GM23248 (cell line): ENCODE measurements around the gene KIF18A. TPM values are rescaled to one million over a fixed set of nuclear protein-coding genes. Genes with fewer than 3 reads are reported as not detected.
"Not testable (repeated sequence)": the region's sequence is repeated elsewhere in the genome, so short reads cannot be mapped to it uniquely, and the experiment has no call there.

ENCODE experiments used
- DNase-seq: peaks from one replicate; pipeline ENCODE4 v3.0.0-alpha.2; 2015
- H2AFZ ChIP-seq: fragments of 200-600 bp; sonication (generic); 2 replicates; pipeline ENCODE4 v1.6.1; 2016; ENCODE audit warnings: antibody characterized with exemption
- H3F3A ChIP-seq: fragments of 200-600 bp; sonication (generic); 2 replicates; pipeline ENCODE4 v1.6.1; 2016; ENCODE audit warnings: mild to moderate bottlenecking, antibody characterized with exemption, mixed run types; ENCODE audit not compliant: insufficient read depth
- H3K27ac ChIP-seq: fragments of 200-600 bp; sonication (generic); 2 replicates; pipeline ENCODE4 v1.5.1; 2016; ENCODE audit warnings: mild to moderate bottlenecking
- H3K27me3 ChIP-seq: fragments of 200-600 bp; sonication (generic); replicated peaks from 2 replicates; pipeline ENCODE4 v1.6.1; 2016; ENCODE audit warnings: mild to moderate bottlenecking; ENCODE audit not compliant: insufficient read depth
- H3K36me3 ChIP-seq: fragments of 200-600 bp; sonication (generic); 2 replicates; pipeline ENCODE4 v1.6.1; 2016; ENCODE audit warnings: low read depth, mild to moderate bottlenecking
- H3K4me1 ChIP-seq: fragments of 200-600 bp; sonication (generic); 2 replicates; pipeline ENCODE4 v1.6.1; 2016; ENCODE audit warnings: mild to moderate bottlenecking; ENCODE audit not compliant: insufficient read depth
- H3K4me2 ChIP-seq: fragments of 200-600 bp; sonication (generic); one replicate; pipeline ENCODE4 v1.6.1; 2016; ENCODE audit warnings: mild to moderate bottlenecking; ENCODE audit not compliant: unreplicated experiment
- H3K4me3 ChIP-seq: fragments of 200-600 bp; sonication (generic); 2 replicates; pipeline ENCODE4 v1.5.1; 2016; ENCODE audit warnings: mild to moderate bottlenecking
- H3K79me2 ChIP-seq: fragments of 200-600 bp; sonication (generic); 2 replicates; pipeline ENCODE4 v1.6.1; 2016; ENCODE audit warnings: mild to moderate bottlenecking; ENCODE audit not compliant: insufficient read depth
- H3K9ac ChIP-seq: fragments of 200-600 bp; sonication (generic); 2 replicates; pipeline ENCODE4 v1.6.1; 2016; ENCODE audit warnings: mild to moderate bottlenecking
- H3K9me2 ChIP-seq: fragments of 200-600 bp; sonication (generic); 2 replicates; pipeline ENCODE4 v1.6.1; 2016; ENCODE audit warnings: mixed run types, mild to moderate bottlenecking, moderate library complexity; ENCODE audit not compliant: insufficient read depth
- H3K9me3 ChIP-seq: fragments of 200-600 bp; sonication (generic); one replicate; pipeline ENCODE4 v1.6.1; 2017; ENCODE audit warnings: low read depth
- H4K20me1 ChIP-seq: fragments of 200-600 bp; sonication (generic); 2 replicates; pipeline ENCODE4 v1.6.0; 2016; ENCODE audit not compliant: insufficient read depth
- EZH2 ChIP-seq: fragments of 200-600 bp; sonication (generic); IDR thresholded peaks from 2 replicates; pipeline ENCODE4 v1.6.1; 2018; ENCODE audit warnings: antibody characterized with exemption, mild to moderate bottlenecking; ENCODE audit not compliant: insufficient read depth, poor library complexity, severe bottlenecking
- EZH2phosphoT487 ChIP-seq: fragments of 200-600 bp; sonication (generic); IDR thresholded peaks from 2 replicates; pipeline ENCODE4 v1.6.1; 2018; ENCODE audit warnings: antibody characterized with exemption, moderate library complexity, mild to moderate bottlenecking, low read depth; ENCODE audit not compliant: insufficient read depth
- WGBS, 2 experiments: methylation state at CpG; one replicate each; pipeline ENCODE4 v1.1.6; 2015 to 2017; ENCODE audit warnings: low lambda C conversion rate in 2 of 2, low coverage in 1 of 2; ENCODE audit errors: missing lambda C conversion rate in 2 of 2; 5-methylcytosine and 5-hydroxymethylcytosine counted together
- in situ Hi-C: fragments of 300-500 bp; cut with MboI; formaldehyde crosslinking; loops from 2 replicates; pipeline ENCODE4 v1.15.0; 2020
- polyA plus RNA-seq: library from polyadenylated mRNA; unstranded; fragments of >200 nt; fragmentation: Nextera tagmentation; extraction: Ambion mirVana; gene quantifications from 2 replicates; pipeline ENCODE4 v1.2.1, GENCODE V29; 2016
- total RNA-seq: library from RNA; depleted of rRNA; stranded (reverse); fragments of >200 nt; shearing (Covaris generic); gene quantifications from 2 replicates; pipeline ENCODE4 v1.2.3, GENCODE V29; 2014

KIF18A gene
- total and polyA plus RNA-seq, 2 experiments from 2014 or later = 7.8 to 9.1 TPM

GRCh38 chr11:28137832-28138231, 29.9 kb upstream of the KIF18A start:
- Histone ChIP-seq H3F3A (no peaks in the 10 kb centered on the region; the same call in 1 of the 2 replicates), H3K27me3 (no peaks in the 10 kb centered on the region), H3K9me3 (no peaks in the 10 kb centered on the region), H3K27ac (no peak overlapping the region), H3K36me3 (peaks cover 30% of the 10 kb centered on the region), H3K4me1 (peaks cover 4% of the 10 kb centered on the region), H2AFZ (no peak overlapping the region), H3K9ac (no peak overlapping the region), H4K20me1 (no peaks in the 10 kb centered on the region), H3K4me3 (no peak overlapping the region), H3K4me2 (no peak overlapping the region), H3K79me2 (0 out of 2 replicates have a peak, but pooled peaks cover 6% of the 10 kb centered on the region), H3K9me2 (no peaks in the 10 kb centered on the region)
- DNase-seq = no peak
- in situ Hi-C loops = no loop called here
- 96 to 100% methylated on average over 1 of the region's 1 CpG for WGBS, 2 experiments
- TF ChIP-seq EZH2 (no peak), EZH2phosphoT487 (no peak)

GRCh38 chr11:28137366-28137765, 29.4 kb upstream of the KIF18A start:
- TF ChIP-seq EZH2 = no peak
- TF ChIP-seq EZH2phosphoT487 = no peak
- no peaks in the 10 kb centered on the region for H4K20me1 ChIP-seq
- WGBS, 2 experiments = 89 to 90% methylated on average over 3 of the region's 3 CpGs
- 0 out of 2 replicates have a peak, but pooled peaks cover 6% of the 10 kb centered on the region for H3K79me2 ChIP-seq
- peaks cover 9% of the 10 kb centered on the region for H3K4me1 ChIP-seq
- no peaks in the 10 kb centered on the region for H3K9me3 ChIP-seq
- no peaks in the 10 kb centered on the region; the same call in 1 of the 2 replicates for H3F3A ChIP-seq
- no peak overlapping the region for H3K9ac ChIP-seq
- peaks cover 30% of the 10 kb centered on the region for H3K36me3 ChIP-seq
- no peak overlapping the region for H3K4me2 ChIP-seq
- H3K9me2 ChIP-seq = no peaks in the 10 kb centered on the region
- no peak overlapping the region for H3K4me3 ChIP-seq
- H2AFZ ChIP-seq = no peak overlapping the region
- no peak overlapping the region for H3K27ac ChIP-seq
- H3K27me3 ChIP-seq = no peaks in the 10 kb centered on the region
- no peak for DNase-seq
- in situ Hi-C loops = no loop called here

GRCh38 chr11:28136157-28136556, 28.2 kb upstream of the KIF18A start:
- H3K4me2 ChIP-seq, H2AFZ ChIP-seq, H3K4me3 ChIP-seq, H3K4me1 ChIP-seq, DNase-seq, H3K9me3 ChIP-seq, H3K27me3 ChIP-seq, in situ Hi-C loops, H3K9ac ChIP-seq, H4K20me1 ChIP-seq, H3F3A ChIP-seq, H3K79me2 ChIP-seq, H3K9me2 ChIP-seq, H3K27ac ChIP-seq: not testable (repeated sequence)
- H3K36me3 ChIP-seq = peaks cover 30% of the 10 kb centered on the region
- WGBS, 2 experiments = 98 to 99% methylated on average over 4 of the region's 4 CpGs

- no peak overlapping the region for H2AFZ ChIP-seq
- peaks cover 10% of the 10 kb centered on the region for H3K4me1 ChIP-seq
- peak; percentile 21 for DNase-seq
- no peaks in the 10 kb centered on the region for H3K9me3 ChIP-seq
- H3K36me3 ChIP-seq = peaks cover 25% of the 10 kb centered on the region
- 0 out of 2 replicates have a peak, but pooled peaks cover 6% of the 10 kb centered on the region for H3K79me2 ChIP-seq
- H3K27ac ChIP-seq = no peak overlapping the region
- H3K27me3 ChIP-seq = no peaks in the 10 kb centered on the region
- in situ Hi-C loops = no loop called here
- no peaks in the 10 kb centered on the region for H3K9me2 ChIP-seq
- no peak overlapping the region for H3K4me3 ChIP-seq
- WGBS, 2 experiments = 96 to 98% methylated on average over 3 of the region's 3 CpGs
- H3K9ac ChIP-seq = no peak overlapping the region
- H4K20me1 ChIP-seq = no peaks in the 10 kb centered on the region
- no peak overlapping the region for H3K4me2 ChIP-seq
- no peaks in the 10 kb centered on the region for H3F3A ChIP-seq
- TF ChIP-seq EZH2phosphoT487 = no peak
- TF ChIP-seq EZH2 = no peak
Measured at GRCh38 chr11:28133146-28133545, 25.2 kb upstream of the KIF18A start.

- peaks cover 20% of the 10 kb centered on the region for H3K36me3 ChIP-seq
- H3K27me3 ChIP-seq = no peaks in the 10 kb centered on the region
- no peaks in the 10 kb centered on the region for H4K20me1 ChIP-seq
- WGBS, 2 experiments = 55 to 62% methylated on average over 1 of the region's 1 CpG
- H3K9me2 ChIP-seq = no peaks in the 10 kb centered on the region
- no peak overlapping the region for H2AFZ ChIP-seq
- in situ Hi-C loops = no loop called here
- no peak overlapping the region for H3K4me2 ChIP-seq
- no peak overlapping the region for H3K27ac ChIP-seq
- 0 out of 2 replicates have a peak, but pooled peaks cover 6% of the 10 kb centered on the region for H3K79me2 ChIP-seq
- no peaks in the 10 kb centered on the region for H3K9me3 ChIP-seq
- TF ChIP-seq EZH2phosphoT487 (no peak), EZH2 (no peak)
- peaks cover 10% of the 10 kb centered on the region for H3K4me1 ChIP-seq
- no peak overlapping the region for H3K4me3 ChIP-seq
- no peaks in the 10 kb centered on the region for H3F3A ChIP-seq
- no peak overlapping the region for H3K9ac ChIP-seq
- DNase-seq = peak; percentile 27
Measured at GRCh38 chr11:28132548-28132947, 24.6 kb upstream of the KIF18A start.
